ENCODE data around the gene GIT2.
"Not testable (repeated sequence)": the region's sequence is repeated elsewhere in the genome, so short reads cannot be mapped to it uniquely, and the experiment has no call there.

The GIT2 gene

DNA sequence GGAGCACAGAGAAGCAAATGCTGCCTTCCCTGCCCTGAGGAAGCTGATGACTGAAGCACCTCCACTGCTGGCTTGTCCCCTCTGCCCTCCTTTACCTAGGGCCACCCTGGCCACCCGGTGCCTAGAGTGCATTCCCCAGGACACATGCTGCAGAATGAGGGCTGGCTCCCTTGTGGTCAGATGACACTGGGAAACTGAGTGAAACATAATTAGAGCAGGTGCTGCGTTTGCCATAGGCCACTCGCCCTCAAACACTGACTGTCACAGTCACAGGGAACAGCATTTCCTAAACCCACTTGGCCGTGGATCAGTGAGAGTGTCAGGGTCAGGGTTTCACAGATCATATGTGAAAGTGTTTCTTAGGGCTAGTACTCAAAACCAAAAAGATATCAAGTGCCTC lies 80.1 kb downstream of the GIT2 start:
- no peak for DNase-seq

DNA sequence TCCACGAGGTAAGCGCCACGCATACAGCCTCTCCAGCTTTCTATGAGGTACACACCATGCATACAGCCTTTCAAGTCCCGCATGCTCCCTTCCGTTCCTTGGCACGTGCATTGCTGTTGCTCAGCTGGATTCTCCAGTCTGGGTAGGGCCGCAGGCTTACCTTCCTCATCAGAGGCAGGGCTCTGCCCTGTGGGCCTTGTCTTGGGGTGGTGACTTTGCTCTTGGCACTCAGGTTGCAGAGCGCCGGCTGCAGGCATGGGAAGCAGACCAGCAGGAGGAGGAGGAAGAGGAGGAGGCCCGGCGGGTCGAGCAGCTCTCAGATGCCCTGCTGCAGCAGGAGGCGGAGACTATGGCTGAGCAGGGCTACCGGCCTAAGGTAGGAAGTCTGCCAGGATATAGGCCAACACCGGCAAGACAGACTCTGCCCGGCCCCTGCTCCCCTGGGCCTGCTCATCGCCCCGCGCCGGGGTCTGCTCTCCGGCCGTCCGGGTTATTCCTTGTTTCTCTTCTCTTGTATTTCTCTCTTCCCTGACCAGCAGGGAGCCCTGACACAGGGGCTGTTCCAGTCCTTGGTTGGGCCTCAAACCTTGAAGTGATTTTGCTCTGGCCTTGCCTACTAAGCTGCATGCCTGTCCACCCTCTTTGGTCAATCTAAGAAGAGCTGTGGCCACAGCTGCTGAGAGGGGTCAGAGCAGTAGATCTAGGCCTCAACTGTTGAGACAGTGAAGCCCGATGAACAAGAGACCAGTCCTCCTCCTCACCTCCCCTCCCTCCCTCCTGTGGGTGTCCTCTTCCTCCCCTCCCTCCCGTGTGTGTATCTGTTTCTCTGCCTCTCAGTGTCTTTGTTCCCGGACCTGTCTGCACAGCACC lies 80.8 kb downstream of the GIT2 start:
- no peak for DNase-seq

DNA sequence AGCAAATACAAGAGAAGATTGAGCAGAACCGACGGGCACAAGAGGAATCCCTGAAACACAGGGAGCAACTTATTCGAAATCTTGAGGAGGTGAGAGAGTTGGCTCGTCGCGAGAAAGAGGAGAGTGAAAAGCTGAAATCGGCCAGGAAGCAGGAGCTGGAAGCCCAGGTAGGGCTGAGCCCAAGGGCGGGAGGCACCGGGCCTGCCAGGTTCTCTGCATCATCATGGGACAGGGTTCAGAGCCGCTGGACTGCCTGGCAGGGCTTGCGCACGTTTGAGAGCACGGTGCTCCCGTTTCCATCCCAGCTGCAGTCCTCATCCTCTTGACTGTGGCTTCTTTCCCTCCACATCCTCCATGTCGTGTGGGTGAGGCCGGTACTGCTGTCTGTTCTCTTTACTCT lies 81.7 kb downstream of the GIT2 start:
- DNase-seq, result no peak

DNA sequence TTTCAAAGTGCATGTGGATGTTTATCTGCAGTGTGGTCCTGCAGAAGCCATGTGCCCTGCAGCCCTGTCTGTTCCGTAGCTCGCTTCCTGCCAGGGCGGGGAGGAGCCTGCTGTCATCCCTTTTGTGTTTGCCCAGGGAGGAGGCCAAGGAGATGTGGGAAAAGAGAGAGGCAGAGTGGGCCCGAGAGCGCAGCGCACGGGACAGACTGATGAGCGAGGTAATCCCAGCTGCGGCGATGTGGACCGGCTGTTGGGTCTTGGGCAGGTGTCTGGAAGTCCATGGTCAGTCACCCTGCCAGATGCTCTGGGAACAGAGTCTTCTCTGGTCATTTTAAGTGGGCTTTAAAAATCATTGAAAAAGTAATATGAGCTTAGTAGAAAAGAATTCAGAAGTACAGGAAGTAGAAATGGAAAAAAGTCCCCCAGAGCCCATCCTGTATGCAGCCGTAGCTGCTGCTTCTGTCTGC lies 83.3 kb downstream of the GIT2 start:
- no peak for DNase-seq

DNA sequence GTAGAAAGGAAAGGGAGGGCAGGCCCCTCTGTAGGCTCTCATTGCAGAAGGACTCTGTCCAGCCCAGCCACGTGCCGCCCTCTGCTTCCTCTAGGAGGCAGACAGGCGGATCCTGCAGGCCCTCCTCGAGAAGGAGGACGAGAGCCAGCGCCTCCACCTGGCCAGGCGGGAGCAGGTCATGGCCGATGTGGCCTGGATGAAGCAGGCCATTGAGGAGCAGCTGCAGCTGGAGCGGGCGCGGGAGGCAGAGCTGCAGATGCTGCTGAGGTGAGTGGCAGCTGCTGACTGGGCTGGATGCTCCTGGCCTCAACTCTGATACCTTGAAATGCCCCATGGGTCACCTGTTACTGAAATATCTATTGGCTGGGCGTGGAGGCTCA lies 85.2 kb downstream of the GIT2 start:
- no peak for DNase-seq

DNA sequence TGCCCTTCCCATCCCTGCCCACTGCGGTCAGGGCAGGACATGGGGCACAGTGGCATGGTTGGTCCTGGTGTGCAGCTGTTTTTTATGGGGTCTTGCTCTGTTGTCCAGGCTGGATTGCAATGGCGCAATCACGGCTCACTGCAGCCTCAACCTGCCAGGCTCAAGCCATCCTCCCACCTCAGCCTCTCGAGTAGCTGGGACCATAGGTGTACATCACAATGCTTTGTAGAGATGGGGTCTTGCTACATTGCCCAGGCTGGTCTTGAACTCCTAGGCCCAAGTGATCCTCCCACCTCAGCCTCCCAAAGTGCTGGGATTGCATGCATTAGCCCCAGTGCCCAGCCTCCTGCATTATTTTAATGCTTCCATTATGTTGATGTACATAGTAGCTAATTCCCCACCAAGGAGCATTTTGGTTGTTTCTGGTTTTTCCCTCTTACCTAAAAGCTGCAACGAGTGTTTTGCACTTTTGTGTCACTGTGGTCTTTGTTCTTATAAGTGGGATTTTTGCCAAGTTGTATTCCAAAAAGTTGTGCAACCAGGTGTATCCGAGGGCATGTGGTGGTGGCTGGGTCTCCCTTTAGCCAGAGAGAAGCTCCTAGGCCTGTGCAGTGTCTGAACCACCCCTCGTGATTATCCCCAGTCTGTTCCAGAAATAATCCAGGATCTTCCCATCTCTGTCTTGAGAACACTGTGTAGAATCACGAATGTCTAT lies 85.8 kb downstream of the GIT2 start:
- no peak for DNase-seq

DNA sequence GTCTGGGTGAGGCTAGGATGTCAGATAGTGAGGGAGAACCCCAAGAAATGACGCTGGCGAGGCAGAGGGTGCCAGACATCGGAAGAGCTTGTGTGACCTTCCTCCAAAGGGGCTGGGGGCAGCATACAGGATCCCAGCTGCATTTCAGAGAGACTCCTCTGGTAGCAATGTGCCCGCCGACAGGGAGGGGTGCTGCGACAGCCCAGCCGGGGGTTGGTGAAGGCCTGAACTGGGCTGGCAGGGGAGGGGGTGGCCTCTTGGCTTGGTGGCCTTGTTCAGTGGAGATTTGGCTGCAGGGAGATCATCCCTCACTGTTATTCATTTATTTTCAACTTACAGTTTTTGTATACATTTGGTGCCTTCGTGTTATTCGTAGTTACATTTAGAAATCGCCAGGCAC lies 90.9 kb downstream of the GIT2 start:
- no peak for DNase-seq

DNA sequence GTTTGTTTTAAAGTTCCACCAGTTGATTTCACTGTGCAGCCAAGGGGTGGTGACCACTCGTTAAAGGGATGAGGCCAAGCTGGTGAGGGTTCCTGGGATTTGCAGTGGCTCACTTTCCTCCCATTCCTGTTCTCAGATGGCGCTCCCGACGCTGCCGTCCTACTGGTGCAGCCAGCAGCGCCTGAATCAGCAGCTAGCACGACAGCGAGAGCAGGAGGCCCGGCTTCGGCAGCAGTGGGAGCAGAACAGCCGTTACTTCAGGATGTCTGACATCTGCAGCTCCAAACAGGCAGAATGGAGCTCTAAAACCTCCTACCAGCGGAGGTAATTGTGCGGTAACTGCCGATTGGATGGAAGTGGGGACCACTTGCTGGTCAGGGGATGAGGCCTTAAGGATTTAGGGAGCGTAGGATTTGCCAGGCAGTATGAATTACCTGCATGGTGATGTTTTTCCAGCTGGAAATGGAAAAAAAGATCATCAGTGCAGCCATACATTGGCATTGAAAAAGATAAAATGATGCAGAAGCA lies 93.2 kb downstream of the GIT2 start:
- no peak for DNase-seq

DNA sequence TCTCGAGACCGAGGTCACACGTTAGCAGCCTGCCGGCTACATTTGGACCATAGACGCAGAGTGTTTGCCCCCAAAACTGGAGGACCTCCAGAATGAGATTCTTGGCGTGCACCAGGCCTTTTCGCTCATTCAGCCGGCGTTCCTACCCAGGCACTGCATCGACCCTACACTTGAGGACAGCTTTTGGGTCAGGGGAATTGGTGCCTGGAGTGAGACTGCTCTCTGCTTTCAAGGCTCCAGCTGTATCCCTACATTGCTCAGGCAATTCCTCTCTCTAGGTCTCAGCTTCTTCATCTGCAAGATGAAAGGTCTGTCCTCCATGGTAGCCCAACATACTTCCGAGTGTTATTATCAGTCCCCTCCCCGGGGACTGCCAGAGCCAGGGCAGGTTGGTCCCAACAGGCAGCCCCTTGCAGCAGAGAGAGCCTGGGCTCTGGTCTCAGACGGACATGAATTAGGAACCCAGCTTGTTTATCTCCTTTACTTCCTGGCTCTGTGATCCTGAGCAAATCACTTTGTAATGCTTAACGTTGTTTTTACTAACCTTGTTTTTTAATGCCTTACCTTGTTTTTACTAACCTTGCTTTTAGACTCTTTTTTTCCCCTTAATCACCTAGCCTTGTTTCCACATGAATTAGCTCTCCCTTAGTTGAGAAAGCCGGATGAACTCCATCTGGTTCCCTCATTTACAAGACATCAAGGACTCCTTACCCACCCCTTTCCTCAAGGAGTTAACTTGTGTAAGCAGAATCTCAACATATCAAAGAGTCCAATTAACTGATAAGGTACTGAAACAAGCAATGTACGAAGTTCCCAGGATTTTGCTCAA lies 95.2 kb downstream of the GIT2 start:
- DNase-seq, result no peak

DNA sequence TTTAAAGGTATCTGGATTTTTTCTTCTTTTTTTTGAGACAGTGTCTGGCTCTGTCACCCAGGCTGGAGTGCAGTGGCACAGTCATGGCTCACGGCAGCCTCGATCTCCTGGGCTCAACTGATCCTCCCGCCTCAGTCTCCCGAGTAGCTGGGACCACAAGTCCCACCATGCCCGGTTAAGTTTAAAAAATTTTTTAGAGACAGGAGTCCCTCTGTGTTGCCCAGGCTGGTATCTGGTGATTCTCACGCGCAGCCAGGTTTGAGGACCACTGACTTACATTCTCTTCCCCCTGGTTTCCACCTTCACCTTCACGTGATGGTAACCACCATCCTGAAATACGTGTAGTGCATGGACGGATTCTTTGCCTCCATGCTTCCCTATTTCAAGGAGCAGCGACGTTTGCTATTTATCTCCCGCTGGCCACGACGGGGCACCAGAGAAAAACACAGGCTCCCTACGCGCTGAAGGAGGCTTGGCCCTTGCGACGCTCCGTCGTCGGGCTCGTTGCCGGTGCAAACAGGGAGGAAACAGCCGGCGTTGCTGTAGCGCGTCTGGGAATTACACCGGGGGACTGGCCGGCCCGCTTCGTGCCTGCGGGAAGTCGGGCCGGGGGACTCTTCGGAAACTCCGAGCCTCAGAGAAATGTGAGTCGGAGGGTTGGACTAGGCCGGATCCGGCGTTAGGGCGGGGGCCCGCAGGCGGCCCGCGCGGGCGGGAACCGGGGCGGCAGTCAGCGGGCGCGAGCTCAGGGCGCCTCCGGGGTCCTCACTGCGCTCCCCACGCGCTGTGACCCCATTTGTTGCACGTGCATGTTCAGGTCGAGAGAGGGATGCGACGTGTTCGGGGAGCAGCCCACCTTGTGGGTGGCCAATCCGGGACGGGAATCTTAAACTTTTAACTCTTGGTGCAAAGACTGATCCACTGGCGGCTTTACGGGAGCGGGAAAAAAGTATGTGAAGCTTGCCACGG lies 96.1 kb downstream of the GIT2 start, which contains the start of gene TCHP:
Gene TCHP (plus strand): TSS at position 492 of the 969 bp plus-strand sequence. CDS start 2,753 bp downstream, outside the sequence.
- DNase-seq, result peak; percentile 77

DNA sequence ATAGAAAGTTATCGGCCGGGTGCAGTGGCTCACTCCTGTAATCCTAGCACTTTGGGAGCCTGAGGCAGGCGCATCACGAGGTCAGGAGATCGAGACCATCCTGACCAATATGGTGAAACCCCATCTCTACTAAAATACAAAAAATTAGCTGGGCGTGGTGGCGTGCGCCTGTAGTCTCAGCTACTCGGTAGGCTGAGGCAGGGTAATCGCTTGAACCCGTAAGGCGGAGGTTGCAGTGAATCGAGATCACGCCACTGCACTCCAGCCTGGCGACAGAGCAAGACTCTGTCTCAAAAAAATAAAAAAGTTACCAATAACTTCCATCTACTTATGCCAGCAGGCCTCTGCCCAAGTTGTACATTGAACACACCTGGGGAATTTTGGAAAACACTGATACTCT lies 96.8 kb downstream of the GIT2 start:
- DNase-seq, result not testable (repeated sequence)

DNA sequence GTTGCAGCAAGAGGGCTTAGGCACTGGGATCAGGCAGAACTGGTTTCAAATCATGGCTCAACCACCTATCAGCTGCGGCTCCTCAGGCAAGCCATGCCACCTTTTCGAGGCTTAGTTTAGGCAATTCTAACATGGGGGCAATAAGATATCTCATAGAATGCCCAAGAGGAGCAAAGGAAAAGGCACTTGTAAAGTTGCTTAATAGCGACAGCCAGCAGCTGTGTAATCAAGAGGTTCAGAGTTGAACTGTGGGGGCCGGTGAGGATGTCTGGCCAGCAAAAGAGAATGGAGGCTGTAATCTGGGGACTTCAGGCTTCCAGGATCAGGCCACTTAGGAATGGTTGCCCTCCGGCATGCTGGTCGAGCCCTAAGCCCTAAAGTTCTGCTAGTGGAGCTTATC lies 99.1 kb downstream of the GIT2 start:
- DNase-seq, result no peak

DNA sequence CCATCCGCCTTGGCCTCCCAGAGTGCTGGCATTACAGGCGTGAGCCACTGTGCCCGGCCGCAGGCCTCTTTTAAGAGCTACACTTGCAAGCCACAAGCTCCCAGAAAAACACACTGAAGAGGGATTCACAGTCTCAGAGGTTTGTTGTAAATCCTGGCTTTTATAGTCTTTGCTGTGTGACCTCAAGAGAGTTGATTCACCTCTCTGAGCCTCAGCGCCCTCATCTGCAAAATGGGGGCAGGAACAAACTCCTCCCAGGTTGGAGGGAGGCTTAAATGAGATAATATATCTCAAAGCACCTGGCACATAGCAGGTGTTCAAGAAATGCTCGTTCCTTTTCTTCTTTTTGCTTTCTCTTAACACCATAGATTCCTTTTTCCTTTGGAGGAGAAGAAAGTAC lies 100.0 kb downstream of the GIT2 start:
- DNase-seq, result no peak

DNA sequence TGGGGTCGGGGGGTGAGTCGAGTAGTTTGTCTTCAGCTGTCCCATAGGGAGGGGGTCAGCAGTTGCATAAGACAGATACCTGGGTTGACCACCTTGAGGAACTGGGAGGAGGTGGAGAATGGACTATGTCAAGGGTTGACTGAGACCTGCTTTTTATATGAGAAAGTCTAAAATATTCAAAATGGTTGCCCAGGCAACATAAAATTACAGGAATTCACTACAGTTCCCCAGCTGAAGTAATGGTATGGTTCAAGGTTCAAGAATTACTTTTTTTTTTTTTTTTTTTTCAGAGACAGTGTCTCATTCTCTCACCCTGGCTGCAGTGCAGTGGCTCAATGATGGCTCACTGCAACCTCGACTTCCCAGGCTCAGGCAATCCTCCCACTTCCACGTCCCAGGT lies 101.2 kb downstream of the GIT2 start:
- DNase-seq, result no peak

DNA sequence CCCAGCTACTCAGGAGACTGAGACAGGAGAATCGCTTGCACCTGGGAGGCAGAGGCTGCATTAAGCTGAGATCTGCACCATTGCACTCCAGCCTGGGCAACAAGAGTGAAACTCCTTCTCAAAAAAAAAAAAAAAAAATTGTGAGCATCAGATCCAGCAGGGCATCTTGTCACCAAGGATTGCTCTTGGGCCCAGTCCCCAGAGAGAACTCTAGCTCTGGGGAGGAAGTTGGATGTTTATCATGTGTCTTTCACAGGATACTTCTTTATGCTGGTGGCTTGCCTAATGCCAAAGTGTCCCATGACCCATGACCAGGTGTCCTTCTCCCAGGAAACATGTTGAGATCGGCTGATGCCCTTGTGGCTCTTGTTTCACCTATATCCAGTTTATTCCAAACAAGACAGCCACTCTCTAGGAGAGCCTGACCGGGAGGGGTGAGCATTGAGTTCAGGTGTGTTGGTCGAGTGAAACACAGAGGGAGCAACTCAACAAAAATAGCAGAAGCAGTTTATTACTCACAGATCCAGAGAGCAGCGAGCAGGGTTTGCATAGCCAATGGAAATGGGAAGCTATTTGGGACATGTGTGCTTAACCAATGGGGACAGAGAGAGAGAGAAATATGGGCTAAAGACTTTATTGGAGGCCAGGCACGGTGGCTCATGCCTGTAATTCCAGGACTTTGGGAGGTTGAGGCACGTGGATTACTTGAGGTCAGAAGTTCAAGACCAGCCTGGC lies 102.7 kb downstream of the GIT2 start:
- DNase-seq, result no peak

DNA sequence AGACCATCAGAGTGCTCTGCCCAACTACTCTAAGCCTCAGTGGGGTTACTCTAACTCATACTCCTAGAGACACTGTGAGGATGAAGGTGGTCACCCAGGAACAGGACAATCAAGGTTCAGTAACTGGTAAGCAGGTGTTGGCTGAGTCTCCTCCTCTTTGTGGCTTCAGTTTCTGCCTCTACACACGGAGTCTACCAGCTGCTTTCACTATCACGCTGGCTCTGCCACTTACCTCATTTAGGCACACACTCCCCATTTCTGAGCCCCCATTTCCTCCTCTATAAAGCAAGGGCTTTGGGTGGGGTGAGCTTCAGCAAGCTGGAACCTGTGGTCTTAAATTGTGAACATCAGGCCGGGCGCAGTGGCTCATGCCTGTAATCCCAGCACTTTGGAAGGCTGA lies 103.4 kb downstream of the GIT2 start:
- DNase-seq, result no peak

DNA sequence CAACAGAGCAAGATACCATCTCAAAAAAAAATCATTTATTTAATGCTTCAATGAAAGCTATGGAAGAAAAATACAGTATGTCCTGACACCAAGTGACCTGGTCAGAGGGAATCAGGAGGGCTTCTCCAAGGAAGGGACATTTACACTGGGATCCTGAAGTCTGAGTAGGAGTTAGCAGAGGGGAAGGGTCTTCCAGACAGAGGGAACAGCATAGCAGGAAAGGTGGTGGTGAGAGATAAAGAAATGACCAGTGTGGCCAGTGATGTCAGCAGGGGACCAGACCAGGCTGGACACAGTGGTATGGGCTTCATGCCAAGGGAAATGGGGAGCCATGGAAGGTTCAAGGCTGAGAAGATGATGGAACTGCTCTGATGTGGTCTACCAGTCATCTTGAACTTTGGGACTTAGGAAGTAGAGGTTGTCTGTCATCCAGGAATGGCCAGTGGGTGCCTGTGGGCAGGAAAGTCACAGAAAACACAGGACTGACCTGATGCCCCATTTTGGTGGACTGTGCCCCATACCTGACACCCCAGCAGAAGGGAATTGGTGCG lies 103.9 kb downstream of the GIT2 start:
- DNase-seq, result no peak

DNA sequence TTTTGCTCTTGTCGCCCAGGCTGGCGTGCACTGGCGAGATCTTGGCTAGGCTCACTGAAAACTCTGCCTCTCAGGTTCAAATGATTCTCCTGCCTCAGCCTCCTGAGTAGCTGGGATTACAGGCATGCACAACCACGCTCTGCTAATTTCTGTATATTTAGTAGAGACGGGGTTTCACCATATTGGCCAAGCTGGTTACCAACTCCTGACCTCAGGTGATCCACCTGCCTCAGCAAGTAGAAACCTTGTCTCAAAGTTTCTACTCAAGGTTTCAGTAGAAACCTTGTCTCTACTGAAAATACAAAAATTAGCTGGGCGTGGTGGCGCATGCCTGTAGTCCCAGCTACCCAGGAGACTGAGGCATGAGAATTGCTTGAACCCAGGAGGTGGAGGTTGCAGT lies 104.4 kb downstream of the GIT2 start:
- not testable (repeated sequence) for DNase-seq

DNA sequence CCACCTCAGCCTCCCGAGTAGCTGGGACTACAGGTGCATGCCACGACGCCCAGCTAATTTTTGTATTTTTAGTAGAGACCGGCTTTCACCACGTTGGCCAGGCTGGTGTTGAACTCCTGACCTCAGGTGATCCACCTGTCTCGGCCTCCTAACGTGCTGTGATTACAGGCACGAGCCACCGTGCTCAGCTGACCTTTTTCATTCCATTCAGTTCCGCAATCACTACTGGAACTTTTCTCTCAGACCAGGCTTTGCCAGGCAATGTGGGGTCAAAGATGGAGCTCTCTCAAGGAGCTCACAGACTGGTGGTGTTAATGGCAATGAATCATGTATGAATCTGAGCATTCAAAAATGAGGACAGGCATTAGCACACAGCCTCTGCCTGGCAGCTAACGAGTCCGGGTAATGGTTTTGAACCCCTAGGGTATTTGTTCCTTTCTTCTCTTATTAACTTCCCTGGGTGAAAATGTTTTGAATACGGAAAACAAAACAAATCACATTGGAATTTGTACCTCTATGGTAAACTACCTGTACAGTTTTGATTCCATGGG lies 105.5 kb downstream of the GIT2 start:
- no peak for DNase-seq
